Left lung (tissue), 10 donors: ENCODE measurements around the gene SULT1A2. TPM values are rescaled to one million over a fixed set of nuclear protein-coding genes. Genes with fewer than 3 reads are reported as not detected.
"Not testable (repeated sequence)": the region's sequence is repeated elsewhere in the genome, so short reads cannot be mapped to it uniquely, and the experiment has no call there.

Experiments used
- ATAC-seq: fragments of 200-7000 bp; cut with Tn5 transposase; one replicate; pipeline ENCODE4 v1.9.1; 2020; ENCODE audit warnings: moderate library complexity
- DNase-seq, 4 donors: peaks; one replicate each; pipeline ENCODE4 v3.0.0-alpha.2; 2013 to 2020
- H3K27ac ChIP-seq, 2 donors: fragments of 200-600 bp; sonication (generic) in 1 of 2; one replicate each; pipeline versions ENCODE4 v1.5.0 to v1.8.0; 2020 to 2021
- H3K27me3 ChIP-seq, 2 donors: fragments of 200-600 bp; sonication (generic) in 1 of 2; one replicate each; pipeline versions ENCODE4 v1.5.0 to v1.8.0; 2020 to 2021
- H3K36me3 ChIP-seq, 2 donors: fragments of 200-600 bp; sonication (generic) in 1 of 2; one replicate each; pipeline versions ENCODE4 v1.5.0 to v1.8.0; 2020 to 2021
- H3K4me1 ChIP-seq, 2 donors: fragments of 200-600 bp; one replicate each; pipeline ENCODE4 v1.8.0; 2021
- H3K4me3 ChIP-seq, 2 donors: fragments of 200-600 bp; sonication (generic) in 1 of 2; one replicate each; pipeline versions ENCODE4 v1.5.0 to v1.8.0; 2020 to 2021; ENCODE audit warnings: mild to moderate bottlenecking in 1 of 2
- H3K9me3 ChIP-seq, 2 donors: fragments of 200-600 bp; sonication (generic) in 1 of 2; one replicate each; pipeline versions ENCODE4 v1.5.0 to v1.8.0; 2020 to 2021
- intact Hi-C, 2 donors: fragments of 100-400 bp; cut with DNase I; formaldehyde crosslinking; loops; one replicate each; pipeline versions ENCODE4 v1.11.2 to v1.14.2; 2022
- polyA plus RNA-seq, 6 donors: library from polyadenylated mRNA; unstranded; fragments of 120-200 nt; gene quantifications; one replicate each; pipeline ENCODE4 v1.2.1, GENCODE V29; 2013; ENCODE audit not compliant: insufficient read length in 6 of 6
- total RNA-seq, 2 donors: library from RNA; stranded (reverse); fragmentation: NEBNext Ultra II Directional; extraction: Animal tissue kit (Norgen Biotek cat#: 25700); gene quantifications; one replicate each; pipeline ENCODE4 v1.2.1, GENCODE V29; 2021
- TF ChIP-seq, protein P1 (sequence below), 2 donors: fragments of 200-600 bp; sonication (generic) in 1 of 2; IDR thresholded peaks; one replicate each; pipeline versions ENCODE4 v1.5.0 to v1.8.0; 2021; ENCODE audit warnings: antibody characterized with exemption in 2 of 2
- donor health status: DM: no; HTN: yes; CAD: no.
- donor health status: DM: no; HTN: no; CAD: no.

Gene SULT1A2
- total and polyA plus RNA-seq, 8 donors = 2.9 to 16.6 (median 3.8) TPM

DNA sequence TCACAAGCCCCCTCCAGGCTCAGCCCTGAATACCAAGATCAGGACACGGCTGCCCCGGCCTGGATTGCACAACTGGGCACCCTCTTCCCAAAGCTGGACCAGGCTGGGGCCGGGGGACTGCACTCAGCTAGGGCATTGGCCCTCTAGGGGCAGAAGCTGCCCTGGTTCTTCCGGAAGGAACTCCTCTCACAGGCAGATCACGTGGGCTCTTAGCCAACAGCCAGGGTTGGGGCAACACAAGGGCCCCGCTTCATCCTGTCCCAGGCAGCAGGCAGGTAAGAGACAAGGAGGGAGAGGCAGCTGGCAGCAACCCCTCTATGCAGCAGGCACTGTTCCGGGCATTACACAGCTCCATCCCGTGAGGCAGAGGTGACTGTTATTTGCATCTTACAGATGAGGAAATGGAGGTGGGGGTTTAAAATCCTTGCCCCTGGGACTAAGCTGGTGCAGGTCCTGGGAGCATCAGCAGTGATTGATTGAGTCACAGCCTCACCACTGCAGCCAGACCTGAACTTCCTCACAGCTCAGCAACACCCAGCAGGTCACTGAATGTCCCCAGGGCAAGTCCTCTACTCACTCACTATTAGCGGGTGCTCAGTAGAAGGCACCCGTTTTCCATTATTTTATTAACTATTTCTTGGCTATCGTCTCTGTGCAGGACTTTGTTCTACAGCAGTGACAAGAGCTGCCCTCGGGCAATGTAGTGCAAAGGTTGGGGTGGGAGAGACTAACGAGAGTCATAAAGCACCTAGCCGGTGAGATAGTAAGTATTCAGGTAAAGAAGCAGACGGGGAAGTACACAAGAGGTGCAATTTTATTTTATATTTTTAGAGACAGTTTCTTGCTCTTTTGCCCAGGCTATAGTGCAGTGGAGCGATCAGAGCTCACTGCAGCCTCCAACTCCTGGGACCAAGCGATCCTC lies 15.8 kb upstream of the SULT1A2 start:
- DNase-seq, H3K36me3 ChIP-seq, H3K9me3 ChIP-seq, H3K27me3 ChIP-seq, H3K27ac ChIP-seq, intact Hi-C loops, H3K4me3 ChIP-seq: not testable (repeated sequence)
- H3K4me1 ChIP-seq = peaks cover 6 to 41% of the 10 kb centered on the region in 2 donors
- peak; percentile 59 for ATAC-seq

DNA sequence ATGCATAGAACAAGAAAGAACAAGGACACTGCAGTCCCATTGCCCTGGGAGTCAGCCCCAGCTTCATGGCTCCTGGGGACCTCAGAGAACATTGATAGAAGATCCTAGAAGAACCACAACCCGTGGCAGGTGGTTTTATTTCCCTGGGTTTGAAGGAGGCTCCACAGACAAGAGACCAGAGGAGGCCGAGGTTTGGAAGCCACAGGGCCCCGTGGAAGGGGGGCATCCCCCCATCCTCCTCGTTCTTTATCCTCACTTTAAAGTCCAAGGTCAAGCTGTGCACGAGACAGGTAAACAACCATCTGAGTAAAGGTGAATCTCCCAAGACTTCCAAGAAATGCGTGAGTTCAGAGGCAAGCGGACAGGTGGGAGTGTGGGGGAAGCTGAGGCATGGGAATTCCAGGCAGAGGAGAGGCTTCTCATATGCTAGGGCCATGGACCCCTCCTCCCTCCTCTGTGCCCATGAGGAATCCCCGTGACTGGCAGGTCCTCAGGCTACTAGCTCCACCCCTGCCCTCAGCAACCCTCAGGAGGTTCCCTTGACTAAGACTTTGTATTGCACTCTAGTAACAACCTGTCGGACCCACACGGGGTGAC lies 13.8 kb upstream of the SULT1A2 start:
- peaks cover 6 to 25% of the 10 kb centered on the region in 2 donors for H3K4me1 ChIP-seq
- intact Hi-C loops = no loop called here
- H3K9me3 ChIP-seq = no peaks in the 10 kb centered on the region
- ATAC-seq (no peak), DNase-seq (peak in 1 of 4 donors; percentile 13)
- TF ChIP-seq, protein P1, sequence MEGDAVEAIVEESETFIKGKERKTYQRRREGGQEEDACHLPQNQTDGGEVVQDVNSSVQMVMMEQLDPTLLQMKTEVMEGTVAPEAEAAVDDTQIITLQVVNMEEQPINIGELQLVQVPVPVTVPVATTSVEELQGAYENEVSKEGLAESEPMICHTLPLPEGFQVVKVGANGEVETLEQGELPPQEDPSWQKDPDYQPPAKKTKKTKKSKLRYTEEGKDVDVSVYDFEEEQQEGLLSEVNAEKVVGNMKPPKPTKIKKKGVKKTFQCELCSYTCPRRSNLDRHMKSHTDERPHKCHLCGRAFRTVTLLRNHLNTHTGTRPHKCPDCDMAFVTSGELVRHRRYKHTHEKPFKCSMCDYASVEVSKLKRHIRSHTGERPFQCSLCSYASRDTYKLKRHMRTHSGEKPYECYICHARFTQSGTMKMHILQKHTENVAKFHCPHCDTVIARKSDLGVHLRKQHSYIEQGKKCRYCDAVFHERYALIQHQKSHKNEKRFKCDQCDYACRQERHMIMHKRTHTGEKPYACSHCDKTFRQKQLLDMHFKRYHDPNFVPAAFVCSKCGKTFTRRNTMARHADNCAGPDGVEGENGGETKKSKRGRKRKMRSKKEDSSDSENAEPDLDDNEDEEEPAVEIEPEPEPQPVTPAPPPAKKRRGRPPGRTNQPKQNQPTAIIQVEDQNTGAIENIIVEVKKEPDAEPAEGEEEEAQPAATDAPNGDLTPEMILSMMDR (IDR thresholded peaks at IDR 0.05) = no peak
- no peak overlapping the region for H3K4me3 ChIP-seq
- H3K27me3 ChIP-seq = no peaks in the 10 kb centered on the region
- peak overlapping the region; percentile 76 to 79 for H3K27ac ChIP-seq
- no peaks in the 10 kb centered on the region for H3K36me3 ChIP-seq

GRCh38 chr16:28609631-28610594 lies 13.1 kb upstream of the SULT1A2 start, which contains the start of gene SULT1A1:
Gene SULT1A1, minus strand, starts transcription at chr16:28610044. Its CDS starts 1,189 bp downstream, at chr16:28608855.
- ATAC-seq = peak; percentile 83
- H3K4me1 ChIP-seq = peaks cover 6 to 25% of the 10 kb centered on the region in 2 donors
- intact Hi-C loops = no loop called here
- peak within 1 kb of the TSS; percentile 76 to 79 for H3K27ac ChIP-seq
- TF ChIP-seq, protein P1 (IDR thresholded peaks at IDR 0.05) = no peak
- no peaks in the 10 kb centered on the region for H3K27me3 ChIP-seq
- peak within 1 kb of the TSS; percentile 18 to 45 for H3K4me3 ChIP-seq
- DNase-seq = peak in 3 of 4 donors; percentile 43 to 90 (median 85)
- H3K9me3 ChIP-seq = no peaks in the 10 kb centered on the region
- H3K36me3 ChIP-seq = peaks cover 0 to 7% of the 10 kb centered on the region in 2 donors

DNA sequence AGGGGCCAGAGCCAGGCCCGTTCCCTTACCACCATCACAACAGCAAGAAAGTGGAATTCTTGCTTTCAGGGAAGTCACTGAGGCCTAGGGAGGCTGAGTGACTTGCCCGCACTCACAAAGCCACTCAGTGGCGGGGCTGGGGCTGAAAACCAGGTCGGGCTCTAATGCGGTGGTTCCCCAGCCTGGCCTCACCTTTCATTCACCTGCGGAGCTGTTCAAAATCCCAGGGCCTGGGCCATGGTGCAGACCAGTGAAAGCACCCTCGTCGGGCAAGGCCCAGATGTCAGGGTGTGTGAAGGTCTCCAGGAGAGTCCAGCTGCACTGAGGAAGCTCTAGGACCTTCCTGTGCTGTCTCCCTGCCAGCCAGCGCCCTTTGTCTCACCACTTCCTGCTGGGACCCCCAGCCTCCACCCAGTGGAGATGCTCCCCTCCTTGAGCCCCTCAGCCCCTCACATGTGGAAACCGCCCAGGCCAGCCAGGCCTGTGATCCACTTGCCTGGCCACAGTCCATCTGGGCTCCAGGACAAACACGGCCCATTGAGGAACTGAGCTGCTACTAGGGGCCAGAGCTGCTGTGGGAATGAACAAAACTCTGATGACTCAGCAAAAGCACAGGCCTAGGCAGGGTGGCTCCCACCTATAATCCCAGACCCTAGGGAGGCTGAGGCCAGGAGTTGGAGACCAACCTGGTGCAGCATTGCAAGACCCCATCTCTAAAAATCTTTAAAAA lies 12.2 kb upstream of the SULT1A2 start:
- ATAC-seq = peak; percentile 12
- H3K4me1 ChIP-seq = peaks cover 6 to 25% of the 10 kb centered on the region in 2 donors
- DNase-seq, H3K36me3 ChIP-seq, H3K27me3 ChIP-seq, H3K9me3 ChIP-seq, intact Hi-C loops: not testable (repeated sequence)
- H3K27ac ChIP-seq = peak overlapping the region; percentile 76 to 79
- H3K4me3 ChIP-seq = peak overlapping the region; percentile 18 to 45

DNA sequence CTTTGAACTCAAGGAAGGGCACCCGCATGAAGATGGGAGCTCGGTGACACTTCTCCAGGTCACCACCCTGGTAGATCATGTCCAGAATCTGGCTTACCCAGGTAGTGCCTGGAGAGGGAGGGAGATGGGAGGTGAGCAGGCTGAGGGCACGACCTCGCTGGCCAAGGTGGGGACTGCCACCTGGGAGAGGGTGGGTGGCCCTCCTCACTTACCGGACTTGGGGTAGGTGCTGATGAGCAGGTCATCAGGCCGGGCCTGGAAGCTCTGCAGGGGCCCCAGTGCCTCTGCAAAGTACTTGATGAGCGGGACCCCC lies 11.6 kb upstream of the SULT1A2 start:
- H3K4me3 ChIP-seq, ATAC-seq, intact Hi-C loops: not testable (repeated sequence)

GRCh38 chr16:28607681-28608495 lies 11.0 kb upstream of the SULT1A2 start:
- DNase-seq, H3K4me3 ChIP-seq, H3K27ac ChIP-seq, H3K9me3 ChIP-seq, H3K27me3 ChIP-seq, H3K36me3 ChIP-seq, intact Hi-C loops, ATAC-seq: not testable (repeated sequence)
- peaks cover 6 to 25% of the 10 kb centered on the region in 2 donors for H3K4me1 ChIP-seq

More for the DNA sequence above, 11.6 kb upstream of the SULT1A2 start:
- Histone ChIP-seq H3K27ac (peak overlapping the region in 1 of 2 donors; percentile 79), H3K4me1 (peaks cover 6 to 25% of the 10 kb centered on the region in 2 donors)
- H3K27me3 ChIP-seq, H3K36me3 ChIP-seq, H3K9me3 ChIP-seq, DNase-seq: not testable (repeated sequence)
